HPDE6-E6E7 (cell line): ENCODE measurements around the gene SEMA3D.
A peak's percentile ranks its signal among the peaks of the same experiment; 100 is the strongest.

Source experiments
- DNase-seq: peaks from one replicate; pipeline ENCODE4 v3.0.0; 2011; ENCODE audit warnings: missing footprints; ENCODE audit errors: extremely low spot score

The SEMA3D gene

DNA sequence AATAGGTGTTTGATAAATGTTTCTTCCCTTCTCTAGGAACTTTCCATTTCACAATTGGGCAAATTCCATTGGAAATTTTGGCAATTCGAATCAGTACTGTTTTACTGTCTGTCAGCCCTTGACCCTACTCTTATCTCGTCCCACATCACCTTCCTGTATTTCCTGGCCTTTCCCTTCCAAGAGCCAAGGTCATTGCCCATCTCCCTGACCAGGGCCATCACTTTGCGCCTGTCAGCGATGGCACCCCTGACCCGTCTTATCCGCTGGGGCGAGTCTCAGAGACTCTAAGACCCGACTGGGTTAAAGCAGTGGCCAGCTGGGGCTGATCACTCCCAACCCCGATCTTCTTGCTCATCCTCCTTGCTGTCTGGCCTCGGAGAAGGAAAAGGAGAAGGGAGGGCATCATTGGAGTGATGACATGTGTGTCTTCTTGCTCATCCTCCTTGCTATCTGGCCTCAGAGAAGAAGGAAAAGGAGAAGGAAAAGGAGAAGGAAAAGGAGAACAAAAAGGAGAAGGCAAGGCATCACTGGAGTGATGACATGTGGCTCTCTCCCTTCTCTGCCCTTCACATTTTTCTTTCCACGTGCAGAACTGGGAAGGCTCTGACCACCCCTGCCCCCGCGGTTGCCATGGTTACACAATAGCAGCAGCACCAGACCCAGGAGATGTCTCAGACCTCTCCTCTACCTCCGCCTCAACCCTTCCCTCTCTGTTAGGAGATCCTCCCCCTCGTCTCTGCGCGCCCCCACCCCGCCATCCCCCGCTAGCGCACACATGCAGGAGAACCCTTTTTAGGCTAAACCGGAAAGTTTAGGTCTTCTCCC lies 2.0 kb downstream of the SEMA3D start:
- no peak for DNase-seq

DNA sequence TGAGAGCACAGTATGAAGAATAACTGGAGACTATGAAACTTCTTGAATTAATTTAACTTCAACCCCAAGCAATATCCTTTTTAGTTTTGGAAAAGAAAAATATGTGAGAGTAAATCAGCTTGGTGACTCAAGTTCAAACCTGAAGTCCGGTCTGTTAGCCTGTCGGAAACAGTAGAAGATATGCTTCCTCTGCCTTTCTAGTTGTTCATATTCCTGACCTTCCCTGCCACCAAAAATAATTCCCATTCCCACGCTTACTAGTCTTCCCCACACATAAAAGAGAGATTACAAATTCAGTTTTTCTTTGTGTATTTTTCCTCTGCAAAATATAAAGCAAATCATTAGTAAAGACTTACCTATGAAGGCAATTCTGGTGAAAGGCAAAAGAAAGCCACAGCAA lies 3.6 kb downstream of the SEMA3D start:
- no peak for DNase-seq

DNA sequence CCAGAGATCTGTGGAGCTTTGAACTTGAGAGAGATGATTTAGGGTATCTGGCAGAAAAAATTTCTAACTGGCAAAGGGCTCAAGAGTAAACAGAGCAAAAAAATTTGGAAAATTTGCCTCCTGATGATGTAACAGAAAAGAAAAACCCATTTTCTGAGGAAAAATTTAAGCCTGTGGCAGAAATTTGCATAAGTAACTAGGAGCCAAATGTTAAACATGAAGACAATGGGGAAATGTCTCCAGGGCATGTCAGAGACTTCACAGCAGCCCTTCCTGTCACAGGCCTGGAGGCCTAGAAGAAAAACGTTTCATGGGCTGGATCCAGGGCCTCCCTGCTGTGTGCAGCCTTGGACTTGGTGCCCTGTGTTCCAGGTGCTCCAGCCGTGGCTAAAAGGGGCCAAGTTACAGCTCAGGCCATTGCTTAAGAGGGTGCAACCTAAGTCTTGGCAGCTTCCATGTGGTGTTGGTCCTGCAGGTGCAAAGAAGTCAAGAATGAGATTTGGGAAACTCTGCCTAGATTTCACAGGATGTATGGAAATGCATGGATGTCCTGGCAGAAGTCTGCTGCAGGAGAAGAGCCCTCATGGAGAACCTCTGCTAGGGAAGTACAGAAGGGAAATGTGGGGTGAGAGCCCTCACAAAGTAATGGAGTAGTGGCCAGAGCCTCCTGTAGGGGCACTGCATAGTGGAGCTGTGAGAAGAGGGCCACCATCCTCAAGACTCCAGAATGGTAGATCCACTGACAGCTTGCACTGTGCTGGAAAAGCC lies 8.1 kb downstream of the SEMA3D start:
- DNase-seq = no peak

DNA sequence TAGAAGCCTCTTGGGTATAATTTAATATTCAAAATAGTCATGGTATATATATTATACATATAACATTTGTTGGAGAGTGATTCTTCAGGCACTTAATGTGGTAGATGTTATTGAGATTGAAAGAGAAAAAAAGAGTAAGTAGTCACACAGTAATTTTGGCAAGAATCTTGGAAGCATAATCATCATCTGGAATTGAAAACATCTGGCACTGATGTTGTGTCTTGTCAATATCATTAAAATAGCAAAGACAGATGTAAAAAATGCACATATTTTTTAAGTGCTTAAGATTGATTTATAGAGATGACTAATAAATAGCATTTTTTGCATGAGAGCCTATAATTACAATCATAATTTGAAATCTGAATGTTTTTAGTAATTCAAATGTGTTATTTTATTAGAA lies 9.5 kb downstream of the SEMA3D start:
- no peak for DNase-seq

DNA sequence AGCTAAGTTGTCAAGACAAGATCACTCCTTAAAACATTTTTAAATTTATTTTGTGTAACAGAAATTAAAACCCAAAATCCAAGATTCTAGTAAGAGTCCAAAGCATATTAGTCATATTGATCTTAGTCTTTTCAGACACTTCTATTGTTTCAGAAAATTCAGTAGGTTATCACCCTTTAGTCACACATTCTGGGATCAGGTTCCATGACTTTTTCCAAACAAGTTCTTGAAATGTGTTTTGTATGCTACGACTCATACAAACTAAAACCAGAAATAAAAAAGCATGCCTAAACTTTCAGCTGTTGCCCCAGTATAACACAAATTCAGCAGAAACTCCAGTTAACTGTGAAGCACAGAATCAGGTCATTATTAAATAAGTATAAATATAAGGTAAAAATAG lies 10.7 kb downstream of the SEMA3D start:
- no peak for DNase-seq

DNA sequence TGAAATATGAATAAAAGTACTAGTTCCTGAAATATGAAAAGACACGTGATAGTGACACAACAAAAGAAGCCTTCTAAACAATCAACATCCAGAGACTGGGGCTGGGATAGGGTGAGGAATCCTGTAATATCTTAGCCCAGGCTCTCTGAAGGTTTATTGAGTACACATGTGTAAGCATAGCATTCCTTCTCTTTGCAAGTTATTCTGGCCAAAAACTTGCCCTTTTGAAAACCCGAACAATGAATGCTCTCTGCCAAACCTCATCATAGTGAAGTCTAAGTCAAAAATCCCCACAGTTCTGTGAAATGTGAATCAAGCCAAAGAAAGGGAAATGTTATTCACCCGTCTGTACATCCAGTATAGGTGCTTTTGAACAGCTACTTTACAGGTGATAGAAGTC lies 11.6 kb downstream of the SEMA3D start:
- DNase-seq = no peak

DNA sequence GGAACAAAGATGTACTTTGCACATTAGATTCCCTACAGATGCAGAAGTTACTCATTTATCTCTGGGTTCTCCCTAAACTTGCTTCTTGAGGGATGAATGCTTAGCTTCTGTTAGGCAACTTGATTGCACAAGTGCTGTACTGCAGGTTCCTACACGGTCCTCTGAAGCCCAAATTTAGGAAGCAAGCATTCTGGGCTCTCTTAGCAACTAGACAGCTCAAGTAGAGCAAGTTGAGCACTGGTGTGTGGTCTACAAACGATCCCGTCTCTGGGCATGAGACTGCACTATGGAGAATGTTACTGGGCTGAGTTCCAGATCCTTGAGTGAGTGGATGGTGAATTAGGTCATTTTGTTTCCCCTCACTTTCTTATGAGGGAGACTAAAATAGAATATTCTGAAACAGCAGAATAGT lies 14.3 kb downstream of the SEMA3D start:
- no peak for DNase-seq

DNA sequence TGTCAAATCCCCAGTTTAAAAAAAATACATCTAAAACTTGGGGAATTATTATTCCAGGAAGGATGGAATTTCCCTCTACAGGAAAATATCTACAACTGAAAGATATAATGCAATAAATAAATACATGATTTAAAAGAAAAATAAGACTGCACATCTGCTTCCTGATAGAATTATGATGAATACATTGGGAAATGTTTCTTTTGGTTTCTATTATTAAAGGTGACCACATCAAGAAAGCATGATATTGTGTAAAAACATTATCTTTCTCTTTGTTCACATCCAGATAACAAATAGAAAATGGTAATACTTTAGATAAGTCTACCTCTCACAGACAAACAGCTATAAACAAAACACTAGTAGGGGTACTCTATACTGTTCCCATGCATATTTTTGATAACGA lies 19.2 kb downstream of the SEMA3D start:
- no peak for DNase-seq

DNA sequence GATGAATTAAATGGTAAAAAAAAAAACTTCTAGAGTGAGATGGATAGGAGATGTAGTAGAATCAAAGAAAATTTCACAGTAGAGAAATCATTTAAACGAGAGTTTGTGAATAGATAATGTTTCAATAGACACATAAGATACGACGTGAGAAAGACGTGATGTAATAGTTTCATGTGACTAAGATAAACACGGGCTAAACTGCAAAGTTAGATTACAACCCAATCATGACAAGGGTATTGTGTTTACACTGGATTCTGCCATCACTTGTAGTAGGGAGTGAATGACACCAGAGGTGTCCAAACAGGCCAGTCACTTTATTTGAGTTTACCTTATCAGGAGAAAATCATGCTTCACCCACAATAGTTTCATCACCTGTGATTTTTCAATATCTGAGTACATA lies 21.6 kb downstream of the SEMA3D start:
- no peak for DNase-seq

DNA sequence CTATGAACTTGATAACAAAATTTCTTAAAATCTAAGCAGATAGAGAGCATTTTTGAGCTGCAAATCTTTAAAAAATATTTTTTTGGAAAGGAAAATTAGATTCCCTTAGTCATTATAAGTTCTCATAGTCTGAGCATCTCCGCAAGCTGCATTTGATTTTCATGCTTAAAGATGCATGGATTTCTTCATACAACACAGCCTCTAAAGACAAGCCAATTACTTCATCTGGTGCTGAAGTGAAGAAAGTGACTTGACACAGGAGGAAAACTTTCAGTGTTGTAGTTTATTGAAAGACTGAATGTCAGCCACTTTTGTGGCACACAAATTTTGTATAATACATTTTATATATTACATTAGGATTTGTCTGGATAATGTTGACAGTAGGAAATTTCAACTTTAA lies 22.5 kb downstream of the SEMA3D start:
- no peak for DNase-seq

DNA sequence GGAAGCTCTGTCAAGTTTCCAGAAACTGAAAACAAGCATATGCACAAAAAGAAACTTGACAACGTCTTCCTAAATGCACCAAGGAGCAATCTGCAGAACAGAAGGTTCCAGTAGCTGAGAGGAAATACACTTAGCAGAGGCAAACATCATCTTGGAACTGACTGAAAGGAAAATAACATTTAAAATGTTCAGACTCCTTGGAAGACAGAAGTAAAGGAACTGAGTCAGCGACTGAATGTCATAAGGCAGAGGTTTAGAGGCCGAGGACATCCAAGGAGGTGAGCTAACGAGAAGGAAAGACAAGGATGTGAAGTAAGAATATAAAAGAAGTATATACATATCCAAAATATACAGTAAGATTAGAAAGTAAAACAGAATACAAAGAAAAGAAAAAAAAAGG lies 24.1 kb downstream of the SEMA3D start:
- no peak for DNase-seq

DNA sequence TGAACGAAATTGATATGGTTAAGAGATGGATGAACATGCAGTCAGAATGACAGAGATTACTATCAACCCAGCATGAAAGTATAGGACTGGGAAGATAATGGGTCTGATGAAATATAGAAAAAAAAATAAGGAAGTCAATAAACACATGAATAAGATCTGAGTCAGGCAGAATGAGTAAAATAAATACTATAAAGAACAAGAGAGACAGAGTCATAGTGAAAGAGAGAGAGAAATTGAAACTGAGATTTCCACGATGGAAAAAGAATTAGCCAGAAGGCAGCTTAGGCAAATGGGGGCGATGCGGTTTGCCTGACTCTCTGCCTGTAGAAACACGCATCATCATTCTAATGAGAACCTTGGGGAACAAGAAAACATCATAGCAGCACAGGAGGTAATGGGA lies 26.6 kb downstream of the SEMA3D start:
- peak; percentile 46 for DNase-seq

DNA sequence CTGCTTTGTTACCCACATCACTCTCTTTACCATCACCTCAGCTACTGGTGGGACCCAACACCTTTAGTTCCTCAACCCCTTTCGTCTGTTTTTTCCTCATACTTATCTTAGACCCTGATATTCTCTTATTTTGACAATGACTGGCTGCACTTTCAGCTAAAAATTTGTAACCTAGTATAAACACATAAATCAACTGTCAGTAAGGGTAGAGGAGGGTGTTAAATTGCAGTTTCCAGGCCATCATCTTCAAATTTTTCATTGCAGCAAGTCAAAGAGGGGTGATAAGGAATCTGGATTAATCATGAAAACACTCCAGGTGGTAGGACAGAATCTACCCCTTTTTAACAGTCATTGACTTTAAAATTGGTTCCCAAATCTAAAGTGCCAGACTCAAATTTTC lies 27.9 kb downstream of the SEMA3D start:
- DNase-seq = no peak

DNA sequence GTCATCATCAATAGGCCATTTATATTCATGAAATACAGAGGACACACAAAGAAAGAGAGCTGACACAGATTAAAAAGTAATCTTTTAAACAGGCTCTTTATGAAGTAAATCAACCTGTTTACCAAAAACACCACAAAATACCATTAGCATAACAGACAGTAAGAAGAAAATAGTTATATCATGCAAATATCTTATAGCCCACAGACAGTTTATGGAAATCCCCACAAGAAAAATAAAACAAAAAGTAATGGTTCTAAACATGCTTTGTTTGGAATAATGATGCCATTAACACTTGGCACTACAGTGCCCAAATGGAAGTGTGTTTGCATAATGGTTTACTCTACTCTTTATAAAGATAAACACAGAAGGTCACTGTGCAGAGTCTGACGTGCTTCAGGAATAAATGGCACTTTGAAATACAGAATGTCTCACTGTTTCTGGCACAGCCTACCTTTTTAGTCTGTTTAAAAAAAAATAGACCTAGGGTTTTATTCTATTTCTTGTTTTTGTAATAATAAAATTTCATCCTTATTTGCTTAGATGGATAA lies 30.1 kb downstream of the SEMA3D start:
- DNase-seq = no peak

DNA sequence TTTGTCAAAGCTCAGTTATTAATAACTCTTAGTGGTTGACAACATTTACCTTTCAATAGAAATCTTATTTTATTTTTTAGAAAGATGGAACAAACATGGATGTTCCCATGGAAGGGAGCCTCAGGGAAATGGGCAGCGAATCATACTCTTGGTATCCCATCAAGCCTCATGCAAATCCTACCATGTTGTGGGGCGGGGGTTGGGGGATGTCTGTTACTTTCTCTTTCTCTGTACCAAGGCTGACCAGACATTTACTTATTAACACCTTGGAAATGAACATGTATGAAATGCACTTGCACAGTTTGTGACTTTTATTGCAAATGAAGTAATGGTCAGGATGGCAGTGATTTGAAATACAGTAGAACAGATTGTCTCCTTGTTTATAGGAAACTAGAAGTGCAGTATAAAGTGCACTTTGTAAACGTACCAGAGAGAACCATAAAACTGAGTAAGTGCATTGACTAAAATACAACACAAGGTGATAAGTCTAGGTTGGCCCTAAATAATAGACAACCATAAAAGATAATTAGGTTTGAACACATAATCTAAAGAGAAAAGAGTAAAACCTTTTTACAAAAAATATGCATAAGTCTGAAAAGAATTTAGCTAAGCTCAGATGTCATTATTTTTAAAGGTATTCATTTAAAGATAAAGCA lies 32.4 kb downstream of the SEMA3D start:
- DNase-seq = no peak

DNA sequence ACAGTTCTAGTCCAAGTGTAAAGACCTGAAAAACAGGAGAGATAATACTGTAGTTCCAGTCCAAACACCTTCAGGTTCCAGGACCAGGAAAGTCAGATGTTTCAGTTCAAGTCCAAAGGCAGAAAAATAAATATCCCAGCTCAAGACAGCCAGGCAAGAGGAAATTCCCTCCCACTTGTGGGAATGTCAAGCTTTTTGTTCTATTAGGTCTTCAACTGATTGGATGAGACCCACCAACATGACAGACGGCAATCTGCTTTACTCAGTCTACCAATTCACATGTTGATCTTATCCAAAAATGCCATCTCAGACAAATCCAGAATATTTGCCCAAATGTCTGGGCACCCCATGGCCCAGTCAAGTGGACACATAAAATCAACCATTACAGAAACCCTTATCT lies 33.1 kb downstream of the SEMA3D start:
- DNase-seq = no peak

DNA sequence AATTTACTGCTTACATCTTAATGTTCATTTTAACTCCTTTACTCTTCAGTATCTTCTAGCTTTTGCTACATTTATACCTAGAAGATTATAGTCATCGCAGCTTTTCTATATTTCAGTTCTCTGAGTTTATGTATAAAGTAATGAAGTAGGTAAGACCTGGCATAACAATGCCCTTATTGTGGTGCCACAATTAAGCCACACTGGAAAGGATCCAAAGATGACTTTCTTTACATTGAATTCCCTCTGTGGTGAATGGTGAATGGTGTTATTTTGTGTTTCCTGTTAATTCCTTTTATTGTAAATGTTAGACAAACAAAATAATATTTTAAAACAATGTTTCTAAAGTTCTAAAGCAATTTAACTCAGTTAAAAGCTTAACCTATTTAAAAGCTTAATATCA lies 36.2 kb downstream of the SEMA3D start:
- DNase-seq = no peak

DNA sequence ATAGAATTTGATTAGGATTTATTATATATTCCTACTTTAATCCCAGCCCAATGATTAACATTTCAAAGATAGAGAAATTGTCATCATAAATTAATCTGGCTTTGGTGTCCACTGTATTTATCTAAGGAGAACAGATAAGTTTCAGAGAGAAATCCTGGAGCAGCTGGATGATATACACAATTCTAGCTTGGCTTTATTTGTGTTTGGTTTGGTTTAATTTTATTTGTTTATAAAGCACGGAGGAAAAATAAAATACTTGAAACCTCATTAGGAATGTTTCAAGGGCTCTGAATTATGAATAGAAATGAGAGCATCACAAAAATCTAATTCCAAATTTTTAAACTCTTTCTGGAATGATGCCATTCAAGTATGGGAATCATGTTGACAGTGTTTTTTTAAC lies 42.1 kb downstream of the SEMA3D start:
- no peak for DNase-seq

DNA sequence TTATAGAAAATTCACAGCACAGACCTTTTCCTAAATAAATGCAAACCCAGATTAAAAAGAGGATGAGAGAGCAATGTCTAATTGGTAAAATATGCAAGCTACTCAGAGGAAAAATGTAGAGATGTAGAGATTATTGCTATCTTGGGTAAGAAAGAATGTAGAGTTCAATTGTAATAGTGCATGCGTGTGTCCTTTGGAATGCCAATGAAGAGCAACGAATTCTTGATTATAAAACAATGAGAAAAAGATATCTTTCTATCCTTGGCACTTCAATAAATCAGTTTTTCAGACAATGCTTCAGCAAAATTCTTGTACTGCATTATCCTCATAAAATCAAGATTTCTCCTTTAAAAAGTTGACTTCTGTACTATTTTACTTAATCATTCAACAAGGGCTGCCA lies 50.9 kb downstream of the SEMA3D start:
- no peak for DNase-seq

DNA sequence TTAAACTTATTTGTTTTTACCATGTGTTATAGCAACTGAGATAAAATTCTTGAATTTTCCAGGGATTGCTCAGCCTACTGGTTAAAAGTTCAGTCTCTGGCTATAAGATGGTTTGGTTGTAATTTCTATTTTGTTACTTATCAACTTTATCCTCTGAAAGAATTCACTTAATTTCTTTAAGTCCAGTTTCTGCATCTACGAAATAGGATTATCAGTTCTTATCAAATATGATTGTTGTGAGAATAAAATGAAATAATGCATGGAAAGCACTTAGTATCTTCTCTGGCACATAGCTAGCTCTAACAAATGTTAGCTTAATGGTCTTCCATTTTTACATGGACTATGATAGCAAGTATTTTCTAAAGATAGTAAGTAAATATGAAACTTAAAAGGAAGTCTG lies 53.3 kb downstream of the SEMA3D start:
- DNase-seq = no peak

DNA sequence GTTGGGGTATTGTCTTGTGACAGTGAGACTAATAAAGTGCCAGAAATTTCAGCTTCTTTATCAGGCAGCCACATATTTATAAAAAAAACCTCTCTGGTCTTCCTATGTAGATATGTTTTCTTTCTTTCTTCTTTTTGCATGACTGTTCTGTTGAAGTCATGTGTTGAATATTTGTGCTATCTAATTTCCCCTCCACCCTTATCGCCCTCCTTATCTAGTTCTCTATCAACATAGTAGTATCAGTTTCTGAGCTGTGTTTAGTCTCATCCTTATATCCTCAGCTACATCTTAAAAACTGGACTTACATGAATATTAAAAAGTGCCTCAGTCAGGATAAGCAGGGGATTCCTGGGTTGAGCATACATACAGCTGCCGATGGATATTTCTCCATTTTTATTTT lies 53.9 kb downstream of the SEMA3D start:
- no peak for DNase-seq

DNA sequence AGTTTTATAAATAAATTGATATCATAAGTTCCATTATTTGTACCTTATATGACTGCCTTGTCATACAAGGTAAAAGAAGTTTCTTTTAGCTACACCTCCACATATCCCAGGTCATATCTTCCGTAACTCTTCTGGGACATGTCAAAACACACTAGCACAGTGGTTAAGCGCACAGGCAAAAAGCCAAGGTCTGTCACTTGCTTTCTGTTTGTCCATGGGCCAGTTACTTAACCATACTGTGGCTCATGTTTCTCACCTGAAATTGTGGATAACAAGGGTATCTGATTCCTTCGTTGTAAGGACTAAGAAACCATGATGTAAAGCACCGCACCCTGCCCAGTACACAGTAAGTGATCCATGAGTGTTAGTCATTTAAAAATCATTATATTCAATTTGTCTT lies 56.2 kb downstream of the SEMA3D start:
- DNase-seq = no peak

DNA sequence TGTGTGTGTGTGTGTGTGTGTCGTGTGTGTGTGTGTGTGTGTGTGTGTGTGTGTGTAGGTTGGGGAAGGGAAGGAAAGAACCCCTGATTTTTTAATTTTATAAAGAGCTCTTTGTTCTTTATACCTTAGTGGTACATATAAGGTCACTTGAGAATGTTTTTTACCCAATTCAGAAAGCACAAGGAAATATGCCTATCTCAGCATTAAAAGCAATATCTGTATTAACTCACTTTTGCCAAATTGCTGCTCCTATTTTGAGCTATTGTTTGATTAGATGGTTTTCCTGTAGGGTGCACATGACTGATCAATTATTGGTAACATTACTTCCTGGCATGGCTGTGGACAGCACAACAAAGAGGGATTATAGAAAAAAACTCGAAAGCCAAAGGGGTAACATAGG lies 60.5 kb downstream of the SEMA3D start:
- no peak for DNase-seq
